ENCODE measurements around the gene WDFY3.
"Not testable (repeated sequence)": the region's sequence is repeated elsewhere in the genome, so short reads cannot be mapped to it uniquely, and the experiment has no call there.

WDFY3 gene

DNA sequence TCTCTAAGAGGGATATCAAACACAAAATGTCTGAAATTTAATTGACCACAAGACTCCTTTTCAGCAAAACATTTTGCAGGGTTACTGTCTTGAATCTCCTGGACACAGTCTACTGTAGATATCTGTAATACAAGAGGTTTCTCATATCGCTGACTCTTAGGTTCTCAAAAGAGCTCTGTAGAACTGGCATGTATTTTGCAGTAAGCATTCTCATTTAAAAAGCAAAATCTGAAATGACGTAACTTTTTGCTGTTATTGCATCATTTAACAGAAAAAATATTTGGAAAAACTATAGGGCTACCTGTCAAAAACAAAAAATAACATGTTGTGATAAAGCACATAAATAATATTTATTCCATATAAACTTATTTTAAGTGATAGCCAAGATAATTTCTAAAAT lies 269.3 kb downstream of the WDFY3 start:
- no peak for DNase-seq

DNA sequence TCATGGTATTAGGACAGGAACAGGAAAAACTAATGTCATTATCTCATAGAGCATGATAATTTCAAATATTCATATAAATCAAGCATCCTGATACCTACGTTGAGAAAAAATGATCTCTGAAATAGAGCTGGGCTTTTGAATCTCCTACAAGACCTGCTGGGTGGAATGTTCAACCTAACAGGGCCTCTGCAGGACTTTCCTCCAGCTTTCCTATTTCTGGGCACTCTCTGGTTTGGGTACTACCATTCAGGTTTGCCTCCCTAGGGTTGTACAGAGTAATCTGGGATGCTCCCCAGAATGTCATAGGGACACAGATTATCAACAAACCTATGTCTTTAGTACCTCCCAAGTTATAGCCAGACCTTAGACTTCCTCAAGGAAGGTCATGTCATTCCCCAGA lies 274.7 kb downstream of the WDFY3 start:
- DNase-seq: no peak

DNA sequence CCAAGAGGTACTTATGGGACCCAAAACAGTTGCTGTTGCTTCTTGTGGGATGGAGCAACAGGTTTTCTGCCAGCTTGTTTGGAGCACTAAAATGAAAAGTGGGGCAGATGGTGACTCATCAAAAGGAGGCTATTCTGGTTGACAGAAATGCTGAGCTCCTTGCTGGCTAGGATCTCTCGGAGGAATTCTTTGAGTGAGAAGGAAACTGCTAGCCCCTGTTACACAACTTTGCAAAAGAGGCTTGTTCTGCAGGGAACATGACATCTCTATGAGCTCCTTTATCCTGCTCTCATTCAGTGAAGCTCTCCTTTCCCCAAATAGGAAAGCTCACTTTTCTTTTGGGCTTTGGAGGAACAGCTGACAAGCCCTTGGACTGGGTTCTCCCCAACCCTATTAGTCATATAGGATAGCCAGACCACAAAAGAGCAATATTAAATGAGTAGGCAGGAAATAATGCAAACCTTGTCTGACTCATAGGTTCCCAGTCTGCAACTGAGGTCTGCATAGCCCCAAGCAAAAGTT lies 275.3 kb downstream of the WDFY3 start:
- peak; percentile 45 for DNase-seq

DNA sequence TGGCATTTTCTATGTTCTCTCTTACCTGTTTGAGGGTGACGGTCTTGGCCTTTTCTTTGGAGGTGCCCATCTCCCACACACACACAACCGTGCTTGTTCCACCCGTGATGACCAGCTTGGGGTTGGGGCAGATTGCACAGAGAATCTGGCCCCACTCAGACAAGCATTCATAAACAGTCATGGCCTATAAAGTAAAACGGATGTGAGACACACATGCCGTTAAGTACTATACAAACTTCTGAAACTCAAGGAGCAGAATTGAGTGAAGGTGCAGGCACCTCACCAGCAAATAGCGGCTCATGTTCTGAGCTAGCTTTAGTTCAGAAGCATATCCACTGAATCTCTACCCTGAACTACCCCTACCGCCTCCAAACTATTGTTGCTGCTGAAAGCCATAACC lies 276.0 kb downstream of the WDFY3 start:
- no peak for DNase-seq

DNA sequence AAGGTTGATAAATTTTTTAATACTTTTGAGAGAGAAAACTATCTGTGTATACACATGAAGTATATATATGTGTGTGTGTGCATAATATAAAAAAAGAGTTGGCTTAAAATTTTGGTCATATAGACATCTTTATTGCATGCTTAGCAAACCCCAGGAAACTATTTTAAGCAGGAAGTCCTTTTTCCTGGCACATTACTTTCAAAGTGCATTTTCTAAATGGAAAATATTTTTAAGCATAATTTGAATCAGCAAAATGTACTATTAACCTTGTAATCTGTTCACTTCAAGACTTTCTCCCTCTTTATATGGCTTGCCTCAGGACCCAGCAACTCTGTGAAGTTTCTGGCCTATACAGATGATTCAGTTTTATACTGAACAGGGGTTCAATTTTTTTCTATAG lies 277.3 kb downstream of the WDFY3 start:
- no peak for DNase-seq

DNA sequence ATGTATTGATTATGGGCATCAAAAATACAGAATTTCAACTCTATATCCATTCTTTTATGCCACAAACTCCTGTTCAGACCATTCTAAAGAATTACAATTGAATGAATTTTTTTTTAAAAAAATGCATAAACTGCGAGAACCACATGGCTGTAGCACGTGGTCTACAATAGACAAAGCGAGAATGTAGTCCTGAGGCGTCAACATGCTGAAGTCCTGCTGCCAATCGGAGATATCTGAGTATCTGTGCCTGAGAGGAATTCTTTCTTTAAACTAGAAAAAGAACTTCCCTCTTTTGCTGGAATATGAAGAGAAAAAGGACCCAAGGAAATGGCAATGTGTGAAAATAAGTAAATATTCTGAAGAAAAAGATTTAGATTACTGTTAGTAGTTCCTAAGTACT lies 277.9 kb downstream of the WDFY3 start:
- DNase-seq: no peak

DNA sequence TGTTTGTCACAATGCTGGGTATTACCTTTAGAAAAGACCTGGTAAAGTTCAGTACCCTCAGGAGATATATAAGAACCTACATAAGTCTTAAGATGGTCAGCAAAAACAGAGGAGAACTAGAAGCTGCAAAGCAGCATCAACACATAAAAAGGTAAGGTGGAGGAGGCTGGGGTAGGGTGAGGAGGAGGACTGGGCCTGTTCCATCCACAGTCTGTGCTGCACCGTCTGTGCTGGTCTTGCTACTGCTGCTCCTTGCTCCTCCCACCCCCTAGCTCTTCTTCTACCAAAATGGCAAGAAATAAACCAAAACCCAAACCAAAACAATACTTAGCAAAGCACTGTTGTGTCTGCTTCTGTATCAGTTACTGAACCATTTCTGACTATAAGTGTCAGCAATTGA lies 281.4 kb downstream of the WDFY3 start:
- DNase-seq: no peak

DNA sequence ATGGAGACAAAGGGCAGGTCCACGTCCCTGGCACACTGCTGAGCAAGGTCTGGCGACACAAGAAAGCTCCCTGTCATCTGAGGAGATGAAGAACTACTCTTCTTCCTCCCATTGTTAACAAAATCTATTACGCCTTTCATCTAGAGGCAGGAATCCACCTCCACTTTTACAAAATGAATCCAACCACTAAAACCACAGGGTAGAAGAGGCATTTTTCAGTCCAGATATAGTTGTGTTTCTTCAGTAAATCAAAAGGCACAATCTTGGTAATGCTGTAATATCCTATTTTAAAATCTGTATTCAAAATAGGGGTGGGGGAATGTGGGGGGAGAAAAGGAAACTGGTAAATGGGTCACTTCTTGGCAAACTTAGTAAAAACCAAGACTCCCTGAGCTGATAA lies 282.1 kb downstream of the WDFY3 start:
- DNase-seq: no peak

DNA sequence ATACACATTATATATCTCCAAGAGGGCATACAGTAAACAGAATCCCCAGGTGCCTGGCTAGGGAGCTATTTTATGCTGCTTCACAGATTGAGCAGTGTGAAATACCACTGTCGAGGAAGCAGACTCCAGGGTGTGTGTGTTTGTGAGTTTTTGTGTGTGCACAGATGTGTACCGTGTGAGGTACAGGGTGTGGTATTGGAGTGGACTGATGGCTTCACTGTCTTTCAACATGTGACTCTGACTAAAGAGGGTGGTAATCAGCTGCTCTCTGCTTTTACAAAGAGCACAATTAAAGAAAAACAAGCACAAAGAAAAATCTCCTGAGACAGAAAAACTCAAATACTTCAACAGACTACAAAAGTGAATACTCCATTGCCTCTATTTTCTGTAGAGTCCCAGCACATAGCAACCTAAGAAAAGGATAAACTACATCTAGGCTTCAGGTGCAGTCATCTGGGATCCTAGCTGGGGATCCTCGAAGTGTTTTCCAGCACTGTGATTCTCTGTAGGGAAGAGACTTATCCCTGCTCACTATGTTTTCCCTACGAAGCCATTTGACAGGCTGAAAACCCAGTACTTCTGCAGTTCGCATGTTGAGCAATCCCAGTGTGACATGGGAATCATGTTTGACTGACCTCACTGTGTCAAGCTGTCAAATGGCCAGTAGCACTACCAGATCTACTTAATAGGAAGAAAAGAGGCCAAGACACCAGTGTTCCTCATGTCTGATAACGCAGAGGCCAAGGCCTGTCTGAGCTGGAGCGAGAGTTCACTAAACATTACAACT lies 283.2 kb downstream of the WDFY3 start:
- no peak for DNase-seq

DNA sequence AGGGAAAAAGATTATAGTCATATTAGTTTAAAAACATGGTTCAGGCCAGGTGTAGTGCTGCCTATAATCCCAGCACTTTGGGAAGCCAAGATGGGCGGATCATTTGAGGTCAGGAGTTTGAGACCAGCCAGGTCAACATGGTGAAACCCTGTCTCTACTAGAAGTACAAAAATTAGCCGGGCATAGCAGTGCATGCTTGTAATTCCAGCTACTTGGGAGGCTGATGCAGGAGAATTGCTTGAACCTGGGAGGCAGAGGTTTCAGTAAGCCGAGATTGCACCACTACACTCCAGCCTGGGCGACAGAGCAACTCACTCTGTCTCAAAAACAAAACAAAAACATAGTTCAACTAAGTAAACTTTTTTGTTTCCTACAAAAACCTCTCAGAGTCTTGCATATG lies 283.8 kb downstream of the WDFY3 start:
- DNase-seq: not testable (repeated sequence)

DNA sequence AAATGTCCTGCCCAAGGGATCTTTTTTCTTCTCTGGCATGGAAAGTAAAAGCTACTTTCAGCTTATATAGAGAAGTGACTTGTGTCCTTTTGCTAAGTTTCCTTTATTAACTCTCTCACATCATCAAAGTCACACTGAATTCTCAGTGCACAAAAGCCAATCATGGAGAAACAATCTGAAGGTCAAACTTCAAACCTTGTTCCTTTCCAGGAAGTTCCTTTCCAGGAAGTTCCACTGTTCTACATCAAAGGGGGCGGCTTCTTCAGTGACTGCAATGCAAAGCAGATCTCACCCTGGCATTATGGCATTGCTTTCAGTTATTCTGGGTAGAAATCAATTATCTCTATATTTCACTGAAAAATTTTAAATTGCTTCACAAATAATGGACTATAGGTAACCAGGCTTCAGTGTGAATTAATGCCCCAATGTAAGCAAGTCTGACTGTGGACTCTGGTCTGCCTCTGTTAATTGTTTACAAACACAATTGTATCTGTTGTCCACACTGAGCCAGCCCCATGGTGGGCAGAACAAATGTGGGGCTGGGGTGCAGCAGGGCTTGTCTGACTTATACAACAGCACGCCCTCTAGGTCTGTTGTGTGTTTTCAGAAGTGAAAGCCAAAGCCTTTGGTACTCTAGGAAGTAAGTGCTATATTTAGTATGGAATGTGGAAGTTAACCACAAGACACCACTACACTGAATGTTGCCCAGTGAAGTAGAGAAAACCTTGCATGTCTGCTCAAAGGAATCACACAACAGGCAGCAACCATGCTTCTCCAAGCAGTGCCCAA lies 284.8 kb downstream of the WDFY3 start:
- peak; percentile 63 for DNase-seq

DNA sequence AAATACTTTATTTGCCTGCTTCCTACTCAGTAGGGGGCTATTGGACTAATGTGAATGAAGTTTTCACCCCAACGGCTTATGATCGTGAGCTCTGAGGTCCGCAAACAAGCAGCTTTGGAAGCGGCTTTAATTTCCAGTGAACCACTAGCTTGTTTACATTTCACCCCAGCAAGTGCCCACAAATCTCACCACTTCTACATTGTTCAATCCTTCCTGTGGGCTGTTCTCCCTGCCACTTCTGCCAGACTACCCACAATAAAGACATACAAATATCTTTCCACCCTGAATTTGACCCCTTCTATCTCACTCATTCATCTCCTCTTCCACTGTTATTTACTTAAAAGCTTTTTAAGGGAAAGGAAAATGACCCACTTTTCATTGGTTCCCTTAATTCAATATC lies 285.5 kb downstream of the WDFY3 start:
- DNase-seq: no peak

DNA sequence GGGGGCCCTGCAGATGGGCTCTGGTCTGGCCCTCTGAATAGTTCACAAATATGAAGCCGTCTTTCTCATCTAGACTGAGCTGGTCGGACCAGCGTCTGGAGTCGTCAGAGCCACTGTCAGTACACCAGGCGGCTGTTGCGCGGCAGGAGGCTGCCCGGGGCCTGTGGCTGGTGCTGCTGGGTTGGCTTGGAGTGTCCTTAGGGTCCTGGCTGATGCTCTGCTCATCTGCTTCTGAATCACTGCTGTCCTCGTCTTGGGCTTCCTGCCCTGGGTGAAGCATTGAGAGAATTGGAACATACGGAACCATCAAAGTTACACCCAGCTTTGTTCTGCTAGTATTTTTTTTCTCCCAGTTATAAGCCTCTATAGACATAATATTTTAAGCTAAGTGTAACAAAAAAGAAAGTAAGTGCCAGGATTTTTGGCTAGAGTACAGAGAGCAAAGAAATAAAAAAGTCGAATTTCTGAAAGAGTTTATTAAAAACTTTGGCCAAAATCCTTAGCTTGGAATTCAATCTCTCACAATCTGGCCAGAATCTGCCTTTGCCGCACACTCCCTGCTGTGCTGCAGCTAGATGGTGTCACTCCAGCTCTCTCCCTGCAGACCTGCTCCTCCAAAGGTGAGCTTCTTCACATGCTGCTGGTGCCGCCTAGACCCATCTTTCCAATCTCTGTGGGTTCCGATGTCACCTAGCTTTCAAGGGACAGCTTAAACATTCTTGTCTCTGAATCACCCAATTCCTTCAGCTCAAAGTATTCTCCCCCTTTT lies 287.3 kb downstream of the WDFY3 start:
- DNase-seq: no peak

DNA sequence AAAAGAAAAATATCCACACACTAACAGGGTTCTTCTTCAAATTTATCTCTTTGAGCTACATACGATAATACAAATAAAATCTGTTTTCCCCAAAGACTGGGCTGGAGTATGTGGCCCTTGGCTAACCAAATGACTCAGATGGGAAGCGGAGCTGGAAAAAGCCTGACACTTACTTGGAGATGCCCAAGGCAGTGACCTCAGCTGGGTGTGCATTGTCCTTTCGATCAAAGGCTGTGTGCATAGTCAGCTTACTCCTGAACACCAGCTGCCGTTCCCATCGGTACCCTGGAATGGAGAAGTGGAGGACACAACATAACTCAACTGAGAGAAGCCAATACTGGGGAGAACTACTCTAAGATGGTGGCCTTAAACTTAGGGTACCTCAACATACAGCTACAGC lies 288.5 kb downstream of the WDFY3 start:
- no peak for DNase-seq

DNA sequence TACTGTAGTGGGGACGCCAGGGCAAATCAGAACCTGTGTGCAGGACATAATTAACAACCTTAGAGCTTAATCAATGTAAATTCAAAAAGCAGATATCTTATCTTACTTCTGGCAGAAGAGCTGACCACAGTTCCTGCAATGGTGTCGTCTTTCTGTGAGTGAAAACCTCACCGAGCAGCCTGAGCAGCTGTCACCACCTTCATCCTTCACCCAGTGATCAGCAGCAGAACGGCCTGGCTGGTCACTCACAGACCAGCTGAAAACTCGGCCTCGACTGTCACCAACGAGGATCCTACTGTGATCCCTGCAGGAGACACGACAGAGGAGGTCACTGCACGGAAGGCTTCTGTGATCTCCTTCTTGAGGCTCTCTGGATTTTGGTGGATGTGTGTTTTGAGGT lies 289.4 kb downstream of the WDFY3 start:
- no peak for DNase-seq

DNA sequence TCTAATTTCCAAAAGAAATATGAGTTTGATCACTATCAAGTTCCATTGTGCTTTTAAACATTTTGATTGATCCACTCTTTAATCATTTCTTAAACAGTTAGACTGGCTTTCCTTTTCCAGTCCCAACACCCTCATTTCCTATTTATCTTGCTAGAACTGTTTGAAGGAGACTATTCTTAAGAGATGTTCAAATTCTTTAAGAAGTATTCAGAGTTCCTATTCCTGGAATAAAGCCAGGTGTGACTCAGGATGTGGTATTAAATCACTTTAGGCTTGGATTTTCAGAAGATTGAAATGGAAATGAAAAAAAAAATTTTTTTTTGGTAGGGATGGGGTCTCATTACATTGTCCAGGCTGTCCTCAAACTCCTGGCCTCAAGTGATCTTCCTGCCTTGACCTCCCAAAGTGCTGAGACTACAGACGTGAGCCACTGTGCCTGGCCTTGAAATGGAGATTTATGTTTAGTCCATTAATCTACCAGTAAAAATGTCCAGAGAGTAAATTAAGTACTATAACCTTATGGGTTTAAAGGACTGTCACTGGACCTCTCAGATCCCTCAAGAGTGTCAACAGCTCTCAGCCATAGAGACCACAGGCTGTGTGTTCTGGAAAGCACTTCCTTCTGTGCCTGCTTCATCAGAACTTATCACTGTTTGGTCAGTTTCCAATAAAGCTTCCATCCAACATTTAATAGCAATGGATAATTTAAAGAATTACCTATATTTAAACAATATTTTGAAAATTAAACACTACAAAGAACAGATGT lies 292.8 kb downstream of the WDFY3 start:
- DNase-seq: no peak

DNA sequence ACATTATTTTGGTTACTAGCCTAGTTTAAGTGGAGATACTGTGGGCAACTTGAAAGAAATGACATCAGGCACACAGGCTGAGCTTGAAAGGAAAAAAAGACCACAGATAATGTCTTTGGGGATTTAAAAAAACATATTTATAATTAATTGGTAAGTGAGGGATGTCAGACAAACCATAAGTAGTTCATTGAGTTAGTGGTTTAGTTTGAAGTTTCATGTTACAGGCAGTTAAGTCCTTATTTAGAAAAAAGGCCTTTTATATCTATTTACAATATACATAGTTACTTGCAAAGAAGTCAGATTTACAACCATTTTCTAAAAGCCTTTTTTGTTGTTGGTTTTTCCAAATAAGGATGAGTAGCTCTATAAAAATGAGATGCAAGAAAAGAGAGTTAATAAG lies 294.3 kb downstream of the WDFY3 start:
- no peak for DNase-seq

DNA sequence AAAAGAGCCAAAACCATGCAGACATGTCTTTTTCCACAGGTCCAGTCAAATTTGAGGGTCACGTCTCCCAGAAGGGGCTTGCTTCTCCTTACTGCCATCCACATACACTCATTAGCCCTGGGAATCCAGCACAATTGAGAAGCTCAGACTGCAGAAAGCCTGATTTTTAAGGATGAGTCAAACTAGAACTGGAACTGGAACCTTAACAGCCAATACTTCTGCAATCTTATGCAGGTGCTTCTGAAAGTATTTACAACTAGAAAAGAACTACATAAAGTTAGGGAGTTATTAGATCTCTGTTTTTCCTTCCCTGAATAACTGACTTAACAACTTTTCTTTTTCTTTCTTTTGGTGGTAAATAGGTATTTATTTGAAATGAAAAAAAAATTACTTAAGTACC lies 297.3 kb downstream of the WDFY3 start:
- DNase-seq: no peak

DNA sequence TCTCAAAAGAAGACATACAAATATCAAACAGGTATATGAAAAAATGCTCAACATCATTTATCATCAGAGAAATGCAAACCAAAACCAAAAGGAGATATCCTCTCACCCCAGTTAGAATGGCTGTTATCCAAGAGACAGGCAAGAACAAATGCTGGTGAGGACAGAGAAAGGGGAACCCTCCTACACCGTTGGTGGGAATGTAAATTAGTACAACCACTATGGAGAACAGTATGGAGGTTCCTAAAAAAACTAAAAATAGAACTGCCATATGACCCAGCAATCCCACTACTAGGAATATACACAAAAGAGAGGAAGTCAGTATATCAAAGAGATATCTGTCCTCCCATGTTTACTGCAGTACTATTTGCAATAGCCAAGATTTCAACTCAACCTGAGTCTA lies 300.1 kb downstream of the WDFY3 start:
- no peak for DNase-seq

DNA sequence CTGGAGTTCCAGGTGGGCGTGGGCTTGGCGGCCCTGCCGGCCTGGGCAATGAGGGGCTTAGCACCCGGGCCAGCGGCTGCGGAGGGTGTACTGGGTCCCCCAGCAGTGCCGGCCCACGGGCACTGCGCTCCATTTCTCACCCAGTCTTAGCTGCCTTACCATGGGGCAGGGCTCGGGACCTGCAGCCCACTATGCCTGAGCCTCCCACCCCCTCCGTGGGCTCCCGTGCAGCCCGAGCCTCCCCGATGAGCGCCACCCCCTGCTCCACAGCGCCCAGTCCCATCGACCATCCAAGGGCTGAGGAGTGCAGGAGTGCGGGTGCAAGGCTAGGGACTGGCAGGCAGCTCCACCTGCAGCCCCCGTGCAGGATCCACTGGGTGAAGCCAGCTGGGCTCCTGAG lies 301.7 kb downstream of the WDFY3 start:
- not testable (repeated sequence) for DNase-seq

DNA sequence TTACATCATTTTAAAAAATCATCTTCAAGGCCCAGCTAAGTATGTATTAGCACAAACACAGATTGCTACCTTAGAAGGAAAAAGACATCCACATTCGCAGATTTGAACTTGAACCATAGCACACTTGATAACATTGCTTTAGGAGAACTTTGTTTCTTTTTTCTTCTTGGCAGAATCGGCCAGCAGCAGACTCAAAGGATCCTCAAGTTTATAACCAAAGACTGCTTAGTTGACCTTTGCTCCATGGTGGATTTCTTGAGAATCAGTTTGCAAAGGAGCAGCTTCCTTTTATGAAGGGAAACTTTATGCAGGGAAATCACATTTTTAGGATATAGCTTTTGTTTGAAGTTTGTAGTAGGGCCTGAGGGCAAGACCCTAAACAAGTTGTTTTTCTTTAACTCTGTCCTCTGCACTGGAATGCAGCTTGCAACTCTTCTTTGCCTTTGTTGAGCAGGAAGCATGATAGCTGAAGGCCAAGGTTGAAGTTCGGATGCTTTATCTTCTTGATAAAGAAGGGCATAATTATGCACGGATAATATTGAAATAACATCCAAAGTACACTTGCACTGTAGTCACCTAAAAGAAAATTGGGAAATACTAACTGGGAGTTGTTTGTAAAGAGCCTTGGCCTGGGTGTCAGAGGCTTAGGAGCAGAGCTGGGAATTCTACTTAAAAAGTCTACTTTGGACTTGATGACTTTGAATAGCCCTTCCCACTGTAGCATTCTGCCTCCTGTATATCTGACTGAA lies 305.1 kb downstream of the WDFY3 start:
- DNase-seq: no peak

DNA sequence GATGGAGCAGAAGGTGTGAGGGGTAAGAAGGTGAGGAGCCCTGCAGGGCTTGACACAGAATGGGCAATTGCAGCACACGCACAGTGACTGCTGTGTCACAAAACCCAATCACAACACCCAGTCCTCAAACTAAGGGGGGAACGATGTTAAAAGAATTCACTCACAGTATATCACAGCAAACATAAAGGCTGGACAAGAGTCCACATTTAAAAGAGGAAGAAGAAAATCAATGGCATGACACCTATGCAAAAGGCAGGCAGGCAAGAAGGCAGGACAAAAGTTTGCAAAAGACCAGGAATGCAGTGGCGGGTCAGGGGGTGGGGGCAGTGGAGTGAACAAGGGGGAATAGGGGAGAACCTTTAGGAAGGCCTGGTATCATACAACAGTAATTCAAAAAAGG lies 305.9 kb downstream of the WDFY3 start:
- no peak for DNase-seq

Data from RPMI8226 (cell line).